KBM-7 (cell line): ENCODE data around the gene FIBCD1.
A peak's percentile ranks its signal among the peaks of the same experiment; 100 is the strongest.

ENCODE experiments used
- DNase-seq: peaks from one replicate; pipeline ENCODE4 v3.0.0-alpha.2; 2015
- in situ Hi-C: fragments of 300-500 bp; cut with MboI; formaldehyde crosslinking; loops from 2 replicates; pipeline ENCODE4 v1.14.3; 2020; ENCODE audit warnings: low sequenced_read_pairs, low pct_unique_long_range_greater_than_20kb, mixed read lengths

FIBCD1 gene

GRCh38 chr9:130940693-130941576 is 1.9 kb upstream of the FIBCD1 start:
- in situ Hi-C loops, result no loop called here
- DNase-seq, result peak; percentile 54

DNA sequence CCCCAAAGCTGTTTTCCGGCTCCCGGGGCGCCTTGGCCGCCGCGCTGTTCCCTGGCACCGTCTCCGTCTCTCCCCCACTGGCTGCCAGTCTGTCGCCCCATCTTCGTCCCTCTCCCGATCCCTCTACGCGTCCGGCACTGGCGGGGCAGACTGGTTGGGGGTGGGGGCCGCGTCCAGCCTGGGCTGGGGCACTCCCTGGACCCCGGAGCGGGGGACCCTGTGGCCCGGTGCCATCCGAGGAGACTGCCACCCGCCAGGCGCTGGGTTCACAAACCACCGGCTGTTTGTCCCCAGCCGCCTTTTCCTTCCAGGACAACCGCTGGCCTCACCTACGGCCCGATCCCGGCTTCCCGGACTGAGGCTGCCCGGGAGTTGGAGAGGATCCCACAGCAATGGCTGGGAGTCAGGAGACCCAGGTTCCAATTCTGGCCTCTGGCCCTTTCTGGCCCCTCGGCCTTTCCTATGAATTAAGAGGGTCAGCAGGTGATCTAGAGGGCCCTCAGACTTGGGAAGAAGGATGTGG is 1.0 kb upstream of the FIBCD1 start:
- no peak for DNase-seq
- in situ Hi-C loops, result no loop called here

DNA sequence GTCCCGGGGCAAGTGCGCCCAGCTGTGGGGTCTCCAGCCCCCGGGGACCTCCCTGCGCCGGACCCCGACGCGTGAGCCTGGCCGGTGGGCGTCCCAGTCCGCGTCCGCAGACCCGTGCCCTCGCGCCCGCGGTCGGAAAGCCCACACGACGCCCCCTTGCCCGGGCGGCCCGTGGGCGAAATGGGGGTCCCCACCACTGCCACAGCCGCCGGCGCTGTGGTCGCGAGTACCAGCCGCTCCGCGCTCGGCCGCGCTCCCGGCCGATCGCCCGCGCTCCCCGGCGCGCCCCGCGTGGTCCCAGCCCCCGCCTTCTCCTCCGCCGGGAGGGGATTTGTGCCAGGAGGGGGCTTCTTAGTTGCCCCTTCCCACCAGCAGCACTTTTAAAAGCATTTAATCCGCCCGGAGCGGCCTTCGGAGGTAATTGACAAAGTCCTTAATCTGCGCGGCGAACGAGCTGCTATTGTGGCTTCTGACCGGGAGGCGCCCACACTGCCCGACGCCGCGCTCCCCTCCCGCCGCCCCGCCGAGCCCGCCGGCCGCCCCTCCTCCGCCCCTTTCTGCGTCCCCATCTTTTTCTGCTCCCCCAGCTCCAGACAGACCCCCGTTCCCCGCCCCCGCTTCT is 469 bp upstream of the FIBCD1 start:
- in situ Hi-C loops, result no loop called here
- DNase-seq, result no peak

- DNase-seq, result no peak
- in situ Hi-C loops, result no loop called here
Measured at GRCh38 chr9:130938184-130938651, 829 bp downstream of the FIBCD1 start.

DNA sequence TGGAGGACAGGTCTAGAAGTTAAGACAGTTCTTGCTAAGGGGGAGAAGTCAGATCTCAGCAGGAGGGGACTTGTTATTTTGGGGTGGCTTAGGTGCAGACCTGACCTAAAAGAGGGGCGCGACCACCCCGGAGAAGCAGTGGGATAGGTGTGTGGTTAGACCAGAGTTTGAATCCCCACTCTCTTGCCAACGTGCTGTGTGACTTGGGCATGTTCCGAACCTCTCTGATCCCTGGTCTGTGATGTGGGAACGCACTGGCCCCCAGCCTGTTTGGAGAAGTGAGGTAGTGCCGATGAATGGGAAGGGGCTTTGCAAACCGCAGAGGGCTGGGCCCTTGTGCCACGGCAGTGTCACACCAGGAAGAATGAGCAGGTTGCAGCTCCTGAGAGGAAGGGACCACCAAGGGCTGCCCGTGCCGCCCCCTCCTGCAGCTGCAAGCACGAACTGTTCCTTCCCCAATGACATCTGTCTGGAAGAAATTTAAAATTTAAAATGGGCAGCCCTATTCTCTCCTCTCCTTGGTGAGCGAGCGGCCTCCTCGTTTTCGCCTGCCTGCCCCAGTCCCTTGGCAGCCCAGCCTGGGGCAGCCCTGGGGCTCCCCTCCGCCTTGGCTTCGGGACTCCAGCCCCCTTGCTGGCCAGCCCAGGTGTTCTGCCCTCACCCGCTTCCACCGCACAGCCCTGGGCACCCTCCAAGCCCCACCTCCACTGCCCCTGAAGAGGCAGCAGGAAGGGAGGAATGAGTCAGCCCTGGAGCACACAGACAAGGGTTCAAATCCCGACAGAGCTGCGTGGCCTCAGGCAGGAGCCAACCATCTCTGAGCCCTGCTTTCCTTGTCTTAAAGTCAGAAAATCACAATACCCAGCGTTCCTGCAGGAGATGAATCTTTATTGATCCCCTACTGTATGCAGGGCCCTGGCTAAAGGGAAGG is 1.6 kb downstream of the FIBCD1 start:
- in situ Hi-C loops, result no loop called here
- no peak for DNase-seq

DNA sequence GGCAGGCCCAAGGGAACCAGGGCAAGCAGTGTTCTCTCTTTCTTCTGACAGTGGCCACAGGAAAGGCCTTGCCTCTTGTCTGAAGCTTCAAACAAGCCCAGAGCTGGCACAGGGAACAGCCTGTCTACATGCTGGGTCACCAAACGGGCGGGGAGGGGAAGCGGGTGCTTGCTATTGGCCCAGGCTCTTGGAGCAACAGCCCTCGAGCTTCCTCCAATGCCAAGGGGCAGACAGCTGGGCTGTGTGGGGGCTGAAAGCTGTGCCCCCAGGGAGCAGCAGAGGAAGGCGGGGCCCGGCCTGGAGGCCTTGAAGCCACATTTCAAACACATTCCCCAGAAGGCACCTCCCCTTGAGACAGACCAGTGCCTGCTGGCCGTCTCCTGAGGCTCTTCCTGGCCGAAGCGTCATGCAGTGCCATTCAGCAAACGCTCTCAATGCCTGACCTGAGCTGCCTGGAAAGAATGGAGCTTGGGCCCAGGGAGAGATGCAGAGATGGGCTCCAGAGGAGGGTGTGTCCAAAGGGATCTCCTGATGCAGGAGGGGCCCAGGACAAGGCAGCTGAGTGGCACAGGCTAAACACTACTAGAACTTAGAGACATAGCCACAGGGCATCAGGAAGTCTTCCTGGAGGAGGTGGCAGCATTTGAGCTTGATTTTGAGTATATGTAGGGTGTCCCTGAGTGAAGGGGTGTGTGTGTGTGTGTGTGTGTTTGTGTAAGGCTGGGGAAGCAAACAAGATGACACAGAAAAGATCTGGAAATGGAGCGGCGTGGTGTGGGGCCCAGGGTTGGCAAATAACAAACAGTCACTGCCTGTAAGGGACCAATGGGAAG is 2.5 kb downstream of the FIBCD1 start:
- DNase-seq, result no peak

DNA sequence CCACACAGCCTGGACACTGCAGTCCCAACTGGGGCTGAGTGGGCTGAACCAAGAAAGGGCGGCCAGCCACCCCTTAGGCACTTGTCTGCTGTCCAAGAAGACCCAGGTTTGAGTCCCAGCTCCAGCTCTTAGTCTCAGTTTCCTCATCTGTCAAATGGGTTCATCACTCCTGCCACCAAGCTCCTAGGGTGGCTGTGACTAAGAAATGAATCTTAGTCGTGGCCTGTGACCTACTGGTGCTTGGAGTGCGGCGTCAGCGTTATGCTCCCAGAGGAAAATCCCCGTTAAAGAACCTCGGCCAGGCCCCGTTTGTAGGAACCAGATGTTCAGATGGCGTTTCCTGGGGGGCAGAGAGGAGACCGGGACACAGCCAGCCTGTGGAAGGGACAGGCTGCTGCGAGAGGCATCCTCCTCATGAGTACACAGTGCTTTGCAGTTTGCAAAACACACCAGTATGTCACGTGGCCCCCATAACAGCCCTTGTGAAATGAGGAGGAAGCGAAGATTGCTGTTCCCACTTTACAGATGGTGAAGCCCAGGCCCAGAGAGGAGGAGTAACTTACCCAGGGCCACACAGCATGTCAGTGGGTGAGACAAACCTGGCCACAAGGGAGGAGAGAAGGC is 3.3 kb downstream of the FIBCD1 start:
- DNase-seq, result no peak
- in situ Hi-C loops, result no loop called here

More for the DNA sequence above, 2.5 kb downstream of the FIBCD1 start:
- in situ Hi-C loops, result no loop called here

- in situ Hi-C loops, result no loop called here
Measured at GRCh38 chr9:130934702-130935647, 4.1 kb downstream of the FIBCD1 start.

DNA sequence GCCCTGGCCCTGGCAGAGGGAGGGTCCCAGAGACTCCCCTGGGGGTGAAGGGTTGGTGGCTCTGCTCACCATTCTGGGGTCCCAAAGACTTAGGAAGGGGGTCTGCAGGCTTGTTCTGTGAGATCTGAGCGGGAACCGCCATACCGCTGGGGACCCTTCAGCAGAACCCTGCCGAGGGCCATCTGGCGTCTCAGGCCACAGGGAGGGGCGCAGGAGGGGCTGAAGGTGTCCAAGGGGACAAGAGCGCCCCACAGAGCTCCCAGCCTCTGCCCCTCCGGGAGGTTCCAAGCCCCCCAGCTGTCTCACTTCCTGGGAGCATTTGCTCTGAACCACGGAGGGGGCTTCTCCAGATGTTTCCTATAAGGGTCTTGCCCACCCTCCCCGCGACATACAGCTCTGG is 4.8 kb downstream of the FIBCD1 start:
- in situ Hi-C loops, result no loop called here
- no peak for DNase-seq

More at GRCh38 chr9:130934702-130935647, 4.1 kb downstream of the FIBCD1 start:
- no peak for DNase-seq

DNA sequence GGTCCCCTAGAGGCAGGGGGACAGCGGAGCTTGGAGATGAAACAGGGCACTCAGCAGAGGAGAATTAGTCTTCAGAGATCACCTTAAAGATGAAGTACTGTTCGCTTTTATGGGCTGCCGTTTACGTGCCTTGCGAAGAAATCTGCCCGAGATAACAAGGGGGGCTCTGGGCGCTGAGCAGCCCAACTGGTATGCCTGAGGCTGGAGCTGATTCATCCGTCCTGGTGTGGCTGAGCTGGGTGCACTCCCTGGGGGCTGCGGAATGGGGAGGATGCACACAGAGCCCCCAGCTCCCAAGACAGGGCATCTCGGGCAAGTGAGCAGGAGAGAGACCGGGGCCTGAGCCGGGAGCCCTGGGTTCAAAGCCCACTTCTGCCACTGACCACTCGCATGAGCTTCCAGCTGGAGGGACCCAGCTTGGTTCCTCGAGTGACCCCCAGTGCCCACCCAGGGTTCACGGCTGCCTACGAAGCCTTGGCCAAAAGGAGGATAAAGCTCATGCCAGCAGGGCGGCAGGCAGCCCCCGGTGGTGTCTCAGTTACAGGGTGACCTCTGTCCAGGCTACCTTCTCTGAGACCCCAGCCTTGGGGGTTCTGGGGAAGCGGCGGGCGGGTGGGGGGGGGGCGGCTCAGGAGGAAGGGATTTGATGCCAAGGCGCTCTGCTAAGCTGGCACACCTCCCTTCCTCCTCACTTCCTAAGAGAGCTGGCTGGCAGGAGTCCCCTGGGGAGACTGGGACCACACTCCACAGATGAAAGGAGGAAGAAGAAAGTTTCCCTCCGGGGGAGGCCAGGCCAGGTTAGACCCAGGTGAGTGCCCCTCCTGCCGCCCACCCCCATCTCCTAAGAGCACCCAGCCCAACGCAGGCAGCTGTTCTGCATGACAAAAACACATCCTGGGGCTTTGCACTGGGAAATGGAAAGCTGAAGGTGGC is 5.7 kb downstream of the FIBCD1 start:
- DNase-seq, result no peak

DNA sequence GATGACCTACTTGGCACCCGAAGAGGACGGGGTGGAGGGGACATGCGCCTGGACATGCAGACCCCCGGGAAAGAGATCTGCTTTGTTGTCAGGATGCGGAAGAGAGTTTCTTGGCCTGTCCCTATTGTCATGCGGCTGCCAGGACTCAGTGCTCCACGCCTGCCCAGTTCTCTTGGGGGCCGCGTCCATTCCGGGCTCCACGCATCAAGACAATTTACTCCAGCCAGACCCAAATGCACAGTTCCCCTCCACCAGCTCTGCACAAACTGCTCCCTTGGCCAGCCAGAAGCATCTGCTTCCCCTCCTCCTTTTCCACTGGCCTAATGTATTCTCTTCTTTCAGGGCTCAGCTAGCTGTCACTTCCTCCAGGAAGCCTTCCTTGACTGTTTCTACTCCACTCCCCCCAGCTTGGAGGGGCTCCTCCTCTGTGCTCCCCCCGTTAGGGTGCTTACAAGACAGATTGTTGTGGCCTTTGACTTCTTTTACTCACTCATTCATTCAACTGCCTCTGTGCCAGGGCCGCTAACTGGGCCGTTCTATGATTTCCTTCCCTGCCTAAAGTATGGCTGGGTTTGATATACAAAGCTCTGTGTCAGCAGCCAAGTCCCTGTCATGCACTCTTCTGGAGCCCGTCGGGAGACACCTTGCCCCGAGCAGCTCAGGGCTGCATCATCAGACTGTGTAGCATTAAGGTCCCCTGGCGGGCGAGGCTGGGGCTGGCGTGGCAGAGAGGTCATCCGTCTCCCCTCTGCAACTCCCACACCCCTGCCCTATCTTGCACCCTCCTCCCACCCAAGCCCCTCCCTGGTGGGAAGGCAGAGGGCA is 6.6 kb downstream of the FIBCD1 start:
- no peak for DNase-seq
- in situ Hi-C loops, result no loop called here

More for the DNA sequence above, 5.7 kb downstream of the FIBCD1 start:
- in situ Hi-C loops, result no loop called here

GRCh38 chr9:130931508-130932254 is 7.4 kb downstream of the FIBCD1 start:
- DNase-seq, result no peak
- in situ Hi-C loops, result no loop called here

GRCh38 chr9:130930804-130931349 is 8.2 kb downstream of the FIBCD1 start:
- in situ Hi-C loops, result no loop called here
- DNase-seq, result no peak

DNA sequence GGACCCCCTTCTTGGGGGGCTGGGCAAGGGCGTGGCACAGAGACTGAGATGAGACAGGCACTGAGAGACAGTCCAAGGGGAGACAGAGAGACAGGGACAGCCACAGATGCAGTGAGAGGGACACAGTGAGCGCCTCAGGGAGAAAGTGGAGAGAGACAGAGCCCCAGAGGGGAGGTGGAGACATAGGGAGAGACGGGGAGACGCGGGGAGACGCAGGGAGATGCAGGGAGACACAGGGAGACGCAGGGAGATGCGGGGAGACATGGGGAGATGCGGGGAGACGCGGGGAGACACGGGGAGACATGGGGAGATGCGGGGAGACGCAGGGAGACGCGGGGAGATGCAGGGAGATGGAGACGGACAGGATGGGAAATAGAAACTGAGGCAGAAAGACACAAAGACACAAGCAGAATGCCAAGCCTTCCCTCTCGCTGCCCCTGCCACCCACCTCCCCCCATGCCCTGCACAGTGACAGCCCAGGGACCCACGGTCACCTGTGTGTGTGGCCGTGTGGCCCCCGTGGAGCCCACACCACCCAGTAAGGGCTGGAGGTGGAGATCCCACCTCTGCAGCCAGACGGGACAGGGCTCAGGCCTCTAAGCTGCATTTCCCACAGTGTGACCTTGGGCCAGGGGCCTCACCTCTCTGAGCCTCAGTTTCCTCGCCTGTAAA is 8.8 kb downstream of the FIBCD1 start:
- DNase-seq, result no peak
- in situ Hi-C loops, result no loop called here
